ENCODE data around the gene TMEM266.
A peak's percentile ranks its signal among the peaks of the same experiment; 100 is the strongest.

The TMEM266 gene

GRCh38 chr15:76070921-76071635 is 11.3 kb downstream of the TMEM266 start:
- no peak for DNase-seq

GRCh38 chr15:76071806-76072205 is 12.0 kb downstream of the TMEM266 start:
- DNase-seq = no peak

GRCh38 chr15:76073554-76073953 is 13.8 kb downstream of the TMEM266 start:
- no peak for DNase-seq

GRCh38 chr15:76075046-76075445 is 15.3 kb downstream of the TMEM266 start:
- DNase-seq = no peak

- DNase-seq = no peak
These were observed 18.6 kb downstream of the TMEM266 start for GRCh38 chr15:76078285-76078877.

- DNase-seq = no peak
These were observed 24.5 kb downstream of the TMEM266 start for GRCh38 chr15:76084256-76084655.

GRCh38 chr15:76098685-76099084 is 38.9 kb downstream of the TMEM266 start:
- DNase-seq = no peak

GRCh38 chr15:76099388-76099787 is 39.6 kb downstream of the TMEM266 start:
- DNase-seq = no peak

GRCh38 chr15:76100361-76100760 is 40.6 kb downstream of the TMEM266 start:
- DNase-seq = no peak

- no peak for DNase-seq
These were observed 41.9 kb downstream of the TMEM266 start for GRCh38 chr15:76101655-76102054.

- no peak for DNase-seq
These were observed 45.6 kb downstream of the TMEM266 start for GRCh38 chr15:76105391-76105790.

GRCh38 chr15:76105911-76106310 is 46.1 kb downstream of the TMEM266 start:
- no peak for DNase-seq

GRCh38 chr15:76107169-76107568 is 47.4 kb downstream of the TMEM266 start:
- DNase-seq = no peak

GRCh38 chr15:76108021-76108723 is 48.4 kb downstream of the TMEM266 start:
- peak in 1 of 2 experiments; percentile 9 for DNase-seq

- DNase-seq = no peak
These were observed 49.3 kb downstream of the TMEM266 start for GRCh38 chr15:76109046-76109445.

- DNase-seq = no peak
These were observed 54.8 kb downstream of the TMEM266 start for GRCh38 chr15:76114561-76114960.

GRCh38 chr15:76116138-76116885 is 56.5 kb downstream of the TMEM266 start:
- DNase-seq = no peak

- no peak for DNase-seq
These were observed 57.4 kb downstream of the TMEM266 start for GRCh38 chr15:76117181-76117580.

- no peak for DNase-seq
These were observed 59.0 kb downstream of the TMEM266 start for GRCh38 chr15:76118767-76119166.

- DNase-seq = no peak
These were observed 63.2 kb downstream of the TMEM266 start for GRCh38 chr15:76123031-76123430.

GRCh38 chr15:76127169-76127568 is 67.4 kb downstream of the TMEM266 start:
- DNase-seq = no peak

- no peak for DNase-seq
These were observed 68.1 kb downstream of the TMEM266 start for GRCh38 chr15:76127880-76128279.

GRCh38 chr15:76134537-76134936 is 74.8 kb downstream of the TMEM266 start:
- DNase-seq = no peak
